GM12874 (cell line): ENCODE results near the gene ABCB10.

Source experiments
- CTCF ChIP-seq: IDR thresholded peaks from 2 replicates; pipeline ENCODE4 v1.5.1; 2011; ENCODE audit warnings: low read depth, mild to moderate bottlenecking, control low read depth, low read length, moderate library complexity; ENCODE audit not compliant: insufficient read depth

ABCB10 gene

DNA sequence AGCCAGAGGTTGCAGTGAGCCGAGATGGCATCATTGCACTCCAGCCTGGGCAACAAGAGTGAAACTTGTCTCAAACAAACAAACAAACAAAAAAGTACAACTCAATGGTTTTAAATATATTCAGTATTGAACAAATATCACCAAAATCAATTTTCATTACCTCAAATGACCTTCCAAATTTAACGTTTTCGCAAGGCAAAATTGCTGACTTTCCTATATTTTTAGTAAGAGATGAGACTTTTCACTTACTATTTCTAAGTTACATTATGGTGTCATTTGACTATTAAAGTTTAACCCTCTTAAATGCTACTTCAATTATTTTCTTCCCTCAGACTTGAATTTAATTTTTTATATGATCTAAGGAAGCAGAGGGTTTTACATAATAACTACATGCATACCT lies 23.0 kb upstream of the ABCB10 start:
- TF ChIP-seq CTCF: no peak

GRCh38 chr1:229579059-229579673 lies 20.7 kb upstream of the ABCB10 start:
- no peak for TF ChIP-seq CTCF

DNA sequence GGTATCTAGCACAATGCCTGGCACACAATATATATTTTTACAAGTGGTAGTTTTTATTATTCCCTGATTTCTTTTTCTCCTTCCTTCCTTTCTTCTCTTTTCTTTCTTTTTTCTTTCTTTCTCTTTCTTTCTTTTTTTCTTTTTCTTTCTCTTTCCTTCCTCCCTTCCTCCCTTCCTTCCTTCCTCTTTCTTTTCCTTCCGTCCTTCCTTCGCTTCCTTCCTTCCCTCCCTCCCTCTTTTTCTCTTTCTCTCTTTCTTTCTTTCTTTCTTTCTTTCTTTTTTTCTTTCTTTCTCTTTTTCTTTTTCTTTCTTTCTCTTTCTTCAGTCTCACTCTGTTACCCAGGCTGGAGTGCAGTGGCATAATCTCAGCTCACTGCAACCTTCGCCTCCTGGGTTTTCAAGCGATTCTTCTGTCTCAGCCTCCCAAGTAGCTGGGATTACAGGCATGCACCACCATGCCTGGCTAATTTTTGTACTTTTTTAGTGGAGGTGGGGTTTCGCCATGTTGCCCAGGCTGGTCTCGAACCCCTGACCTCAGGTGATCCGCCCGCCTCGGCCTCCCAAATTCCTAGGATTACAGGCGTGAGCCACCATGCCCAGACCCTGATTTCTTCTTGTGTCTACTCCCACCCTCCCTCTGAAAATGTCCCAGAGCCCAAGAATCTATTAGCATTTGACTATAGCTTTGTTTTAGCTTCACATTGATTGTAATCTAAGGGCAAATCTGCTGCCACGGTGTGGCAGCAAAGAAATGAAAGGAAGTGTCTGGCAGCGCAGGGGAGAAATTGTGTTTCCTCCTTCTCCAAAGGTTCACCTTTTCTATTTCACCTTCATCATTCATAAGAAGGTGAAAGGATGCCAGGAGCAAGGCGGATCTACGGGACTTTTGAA lies 19.9 kb upstream of the ABCB10 start:
- no peak for TF ChIP-seq CTCF

DNA sequence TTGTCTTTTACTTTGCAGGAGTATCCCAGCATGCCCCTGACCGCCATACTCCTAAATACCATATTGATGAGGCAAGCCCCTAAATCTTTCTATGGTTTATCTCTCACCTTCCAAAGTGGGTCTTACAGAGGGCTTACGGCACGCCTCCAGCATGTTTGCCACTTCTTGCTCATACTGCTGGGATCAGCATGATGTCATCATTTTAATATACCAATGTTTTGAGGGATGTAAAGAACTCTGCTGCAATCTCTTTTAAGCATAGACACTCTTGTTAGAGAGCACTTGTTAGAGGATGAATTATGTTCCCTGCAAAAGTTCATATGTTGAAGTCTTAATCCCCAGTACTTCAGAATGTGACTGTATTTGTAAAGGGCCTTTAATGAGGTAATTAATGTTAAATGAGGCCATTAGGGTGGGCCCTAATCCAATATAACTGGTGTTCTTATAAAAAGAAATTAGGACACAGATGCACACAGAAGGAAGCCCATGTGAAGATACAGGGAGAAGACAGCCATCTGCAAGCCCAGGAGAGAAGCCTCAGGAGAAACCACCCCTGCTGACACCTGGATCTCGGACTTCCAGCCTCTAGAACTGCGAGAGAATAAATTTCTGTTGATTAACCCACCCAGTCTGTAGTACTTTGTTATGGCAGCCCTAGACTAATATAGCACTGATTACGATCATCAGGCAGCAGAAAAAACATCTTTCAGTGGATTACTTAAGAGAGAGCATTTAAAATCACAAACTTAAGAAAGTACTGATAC lies 16.4 kb upstream of the ABCB10 start:
- no peak for TF ChIP-seq CTCF

DNA sequence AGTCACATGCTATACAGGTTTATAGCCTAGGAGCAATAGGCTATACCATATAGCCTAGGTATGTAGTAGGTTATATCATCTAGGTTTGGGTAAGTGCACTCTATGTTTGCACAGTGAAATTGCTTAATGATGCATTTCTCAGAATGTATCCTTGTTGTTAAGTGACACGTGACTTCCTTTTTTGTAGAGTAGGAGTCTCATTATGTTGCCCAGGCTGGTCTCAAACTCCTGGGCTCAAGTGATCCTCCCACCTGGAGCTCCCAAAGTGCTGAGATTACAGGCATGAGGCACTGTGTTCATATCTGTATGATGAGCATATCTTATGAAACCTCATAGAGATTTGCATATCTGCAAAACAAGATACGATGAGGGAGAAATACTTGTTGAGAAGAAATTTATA lies 13.8 kb upstream of the ABCB10 start:
- no peak for TF ChIP-seq CTCF

GRCh38 chr1:229570891-229571516 lies 12.5 kb upstream of the ABCB10 start:
- no peak for TF ChIP-seq CTCF

GRCh38 chr1:229570305-229570704 lies 11.8 kb upstream of the ABCB10 start:
- no peak for TF ChIP-seq CTCF
